AG04449 (cell line): ENCODE data around the gene STEAP1.
A peak's percentile ranks its signal among the peaks of the same experiment; 100 is the strongest.
"Not testable (repeated sequence)": the region's sequence is repeated elsewhere in the genome, so short reads cannot be mapped to it uniquely, and the experiment has no call there.

Source experiments
- CTCF ChIA-PET: fragments of 350-600 bp; formaldehyde crosslinking; extraction: SDS; loops from one replicate; lab custom pipeline; 2021; ENCODE audit warnings: antibody characterized with exemption; lab: Yijun Ruan, JAX
- POLR2A ChIA-PET: fragments of 400-600, 350-600 bp; formaldehyde crosslinking; extraction: SDS; loops from one replicate; lab custom pipeline; 2020; ENCODE audit warnings: antibody characterized with exemption, inconsistent platforms; lab: Yijun Ruan, JAX
- DNase-seq: peaks from one replicate; pipeline ENCODE4 v3.0.0-alpha.2; 2010; ENCODE audit warnings: low read depth, low spot score
- H3K4me3 ChIP-seq: 2 replicates; pipeline ENCODE4 v1.5.1; 2011; ENCODE audit warnings: low read depth, mild to moderate bottlenecking, control low read depth, low read length
- TF ChIP-seq, protein P1 (sequence below): IDR thresholded peaks from one replicate; pipeline ENCODE4 v1.5.1; 2011; ENCODE audit warnings: mild to moderate bottlenecking, moderate library complexity, low read length, control low read depth, inconsistent platforms; ENCODE audit not compliant: insufficient read depth; ENCODE audit errors: missing control alignments

Gene STEAP1

DNA sequence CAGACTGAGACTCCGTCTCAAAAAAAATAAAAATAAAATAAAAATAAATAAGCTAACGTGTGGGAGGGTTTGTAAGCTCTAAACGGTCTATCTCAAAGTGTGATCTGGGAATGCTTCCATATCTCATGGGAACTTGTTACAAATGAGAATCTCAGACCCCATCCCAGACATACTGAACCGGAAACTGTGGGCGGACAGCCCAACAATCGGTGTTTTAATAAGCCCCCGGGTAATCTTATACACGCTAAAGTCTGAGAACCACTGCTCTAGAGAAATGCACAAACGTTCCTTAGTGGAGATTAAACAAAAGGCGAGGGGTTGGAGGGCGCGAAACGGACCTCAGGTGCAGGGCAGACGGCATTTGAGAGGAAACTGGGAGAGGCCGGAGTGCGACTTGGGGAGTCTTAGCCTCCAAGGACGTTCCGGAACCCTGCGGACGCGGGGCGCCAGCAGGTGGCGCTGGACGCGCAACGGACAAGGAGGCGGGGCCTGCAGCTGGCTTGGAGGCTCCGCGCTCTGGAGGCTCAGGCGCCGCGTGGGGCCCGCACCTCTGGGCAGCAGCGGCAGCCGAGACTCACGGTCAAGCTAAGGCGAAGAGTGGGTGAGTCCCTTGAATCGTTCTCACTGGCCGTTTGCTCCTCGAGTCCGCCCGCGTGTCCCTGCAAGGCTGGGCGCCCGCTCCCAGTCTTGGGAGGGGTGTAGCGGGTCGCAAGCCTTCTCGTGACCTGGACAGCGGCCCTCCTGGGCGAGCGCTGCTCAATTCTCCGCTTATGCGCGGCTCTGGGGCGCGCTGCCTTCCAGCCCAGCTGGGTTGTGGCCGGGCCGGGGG, at the start of gene STEAP1:
Gene STEAP1 (plus strand): TSS at position 527 of the 829 bp plus-strand sequence. CDS start 5,320 bp downstream, outside the sequence.
- TF ChIP-seq, protein P1, sequence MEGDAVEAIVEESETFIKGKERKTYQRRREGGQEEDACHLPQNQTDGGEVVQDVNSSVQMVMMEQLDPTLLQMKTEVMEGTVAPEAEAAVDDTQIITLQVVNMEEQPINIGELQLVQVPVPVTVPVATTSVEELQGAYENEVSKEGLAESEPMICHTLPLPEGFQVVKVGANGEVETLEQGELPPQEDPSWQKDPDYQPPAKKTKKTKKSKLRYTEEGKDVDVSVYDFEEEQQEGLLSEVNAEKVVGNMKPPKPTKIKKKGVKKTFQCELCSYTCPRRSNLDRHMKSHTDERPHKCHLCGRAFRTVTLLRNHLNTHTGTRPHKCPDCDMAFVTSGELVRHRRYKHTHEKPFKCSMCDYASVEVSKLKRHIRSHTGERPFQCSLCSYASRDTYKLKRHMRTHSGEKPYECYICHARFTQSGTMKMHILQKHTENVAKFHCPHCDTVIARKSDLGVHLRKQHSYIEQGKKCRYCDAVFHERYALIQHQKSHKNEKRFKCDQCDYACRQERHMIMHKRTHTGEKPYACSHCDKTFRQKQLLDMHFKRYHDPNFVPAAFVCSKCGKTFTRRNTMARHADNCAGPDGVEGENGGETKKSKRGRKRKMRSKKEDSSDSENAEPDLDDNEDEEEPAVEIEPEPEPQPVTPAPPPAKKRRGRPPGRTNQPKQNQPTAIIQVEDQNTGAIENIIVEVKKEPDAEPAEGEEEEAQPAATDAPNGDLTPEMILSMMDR: peak; percentile 86
- not testable (repeated sequence) for DNase-seq
- ChIA-PET CTCF (interaction anchor here (0.8 to 4.7 kb wide), 37 partner anchors 11 to 477 kb away, joined by 3 to 97 read pairs (median 5); partner anchors contain the start of gene STEAP2), POLR2A (interaction anchor here (0.8 to 1.7 kb wide), 2 partner anchors 39 to 57 kb away, joined by 4 to 5 read pairs; partner anchors contain the start of gene STEAP2)
- H3K4me3 ChIP-seq: peak within 1 kb of the TSS; percentile 64

DNA sequence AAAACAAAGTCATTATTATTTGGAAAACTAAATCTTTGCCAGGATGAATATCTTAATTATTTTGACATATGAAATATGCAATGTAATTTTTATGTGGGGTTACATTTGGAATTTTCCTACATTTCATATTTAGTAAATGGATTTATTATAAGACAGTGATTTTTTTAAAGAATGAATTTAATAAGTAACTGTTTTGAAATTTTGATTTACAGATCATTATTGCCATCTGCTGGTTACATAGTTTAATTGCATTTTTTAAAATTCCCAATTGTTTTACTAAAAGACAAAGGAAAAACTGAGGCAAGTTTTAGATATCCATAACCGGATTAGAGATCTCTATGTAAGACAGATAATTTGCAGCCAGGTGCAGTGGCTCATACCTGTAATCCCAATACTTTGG, 39.3 kb upstream of the STEAP1 start:
- POLR2A ChIA-PET, H3K4me3 ChIP-seq, DNase-seq, CTCF ChIA-PET: not testable (repeated sequence)

DNA sequence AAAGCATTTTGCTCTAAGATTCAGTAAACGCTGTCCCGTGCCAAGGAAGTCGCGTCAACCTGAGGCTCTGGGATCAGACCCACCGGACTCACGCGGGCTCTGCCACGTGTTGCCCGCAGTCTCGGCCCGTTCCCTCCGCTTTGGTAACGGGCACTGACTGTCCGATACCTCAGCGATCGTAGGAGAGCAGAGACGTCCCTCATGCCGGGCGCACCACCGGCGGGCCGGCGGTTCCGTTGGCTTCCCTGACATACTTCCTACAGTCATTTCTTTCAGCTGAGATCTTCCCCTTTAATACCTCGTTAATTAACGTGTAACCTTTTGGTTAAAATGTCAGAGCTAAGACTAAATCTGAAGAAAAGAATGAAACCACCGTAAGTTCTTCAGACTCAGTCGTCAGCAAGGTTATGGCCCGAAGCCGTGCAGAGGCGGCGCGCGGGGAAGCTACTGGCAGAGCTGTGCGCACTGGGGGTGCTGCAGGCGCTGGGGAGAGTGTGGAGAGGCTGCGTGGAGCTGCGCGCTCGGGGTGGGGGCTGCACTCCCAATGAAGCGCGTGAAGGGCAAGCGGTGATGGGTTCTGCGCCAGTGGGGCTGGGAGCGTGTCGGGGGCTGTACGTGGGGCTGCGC, 35.6 kb upstream of the STEAP1 start:
- CTCF ChIA-PET: interaction anchor here (0.7 kb wide), 1 partner anchor 1875 kb away, joined by 3 read pairs; no protein-coding TSS in a partner anchor
- peak overlapping the region; percentile 46 for H3K4me3 ChIP-seq
- POLR2A ChIA-PET, DNase-seq: not testable (repeated sequence)

DNA sequence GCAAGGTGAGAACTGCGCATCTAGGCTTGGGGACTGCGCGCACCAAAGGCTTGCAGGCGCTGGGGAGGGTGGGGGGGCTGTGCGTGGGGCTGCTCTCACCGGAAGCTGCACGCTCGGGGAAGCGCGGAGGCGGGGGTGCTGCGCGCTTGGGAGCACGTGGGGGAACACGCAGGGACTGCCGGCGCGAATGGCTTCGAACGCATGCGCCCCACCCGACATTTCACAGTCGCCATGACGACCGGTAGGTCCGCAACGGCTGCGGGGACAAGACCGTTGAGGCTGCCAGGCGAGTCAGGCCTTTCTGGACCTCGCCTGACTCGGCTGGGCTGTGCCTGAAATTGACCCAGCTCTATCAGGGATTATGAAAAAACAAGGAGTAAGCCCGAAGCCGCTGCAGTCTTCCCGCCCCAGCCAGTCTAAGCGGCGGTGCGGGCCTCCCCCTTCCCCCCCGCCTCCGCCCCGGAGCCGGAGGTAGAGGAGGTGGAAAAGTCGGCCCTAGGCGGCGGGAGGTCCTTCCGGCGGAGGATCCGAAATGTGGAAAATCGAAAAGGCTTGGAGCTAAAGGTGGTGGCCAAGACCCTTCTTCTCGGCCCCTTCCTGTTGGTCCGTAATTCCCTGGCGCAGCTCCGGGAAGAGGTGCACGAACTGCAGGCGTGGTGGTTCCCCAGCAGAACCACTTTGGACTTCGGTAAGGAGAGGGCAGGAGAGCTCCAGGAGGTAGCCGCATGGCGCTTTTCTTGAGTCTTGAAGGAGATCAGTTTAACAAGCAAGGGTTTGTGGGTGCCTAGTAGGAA, 34.9 kb upstream of the STEAP1 start:
- DNase-seq: no peak
- CTCF ChIA-PET: interaction anchor here (0.7 kb wide), 1 partner anchor 1876 kb away, joined by 3 read pairs; no protein-coding TSS in a partner anchor
- POLR2A ChIA-PET: no interaction called here
- TF ChIP-seq, protein P1: no peak
- H3K4me3 ChIP-seq: peak overlapping the region; percentile 46

DNA sequence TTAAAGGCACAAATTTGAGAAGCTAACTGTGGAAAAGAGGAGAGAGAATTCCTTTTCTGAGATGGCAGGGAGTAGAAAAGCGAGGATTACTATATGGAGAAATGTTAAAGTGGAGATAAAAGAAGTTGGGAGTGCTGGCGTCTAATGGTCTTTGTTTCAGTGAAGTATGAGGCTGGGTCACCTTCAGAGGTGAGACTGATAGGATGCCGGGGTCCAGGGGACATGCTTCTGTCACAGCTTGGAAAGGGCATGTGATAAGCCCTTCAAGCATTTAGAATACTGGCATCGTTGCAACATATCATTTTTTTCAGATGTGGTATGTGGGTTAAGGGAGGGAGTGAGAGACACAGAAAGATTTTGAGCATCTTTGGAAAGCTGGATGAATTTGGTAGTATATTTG, 34.1 kb upstream of the STEAP1 start:
- CTCF ChIA-PET, POLR2A ChIA-PET, DNase-seq, H3K4me3 ChIP-seq: not testable (repeated sequence)

DNA sequence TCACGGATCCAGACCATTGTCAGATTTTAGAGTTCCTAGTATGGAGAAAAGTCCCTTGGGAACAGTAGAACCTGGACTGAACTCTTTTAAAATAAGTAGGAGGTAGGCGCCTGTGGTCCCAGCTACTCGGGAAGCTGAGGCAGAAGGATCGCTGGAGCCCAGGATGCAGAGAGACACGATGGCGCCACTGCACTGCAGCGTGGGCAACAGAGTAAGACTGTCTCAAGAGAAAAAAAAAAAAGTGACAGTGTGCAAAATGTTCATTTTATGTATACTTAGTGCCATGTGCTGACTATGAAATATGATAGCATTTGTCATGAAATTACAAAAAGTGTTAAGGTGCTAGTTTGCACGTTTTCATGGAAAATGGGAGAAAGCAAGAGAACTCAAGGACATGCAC, 22.5 kb upstream of the STEAP1 start:
- POLR2A ChIA-PET, H3K4me3 ChIP-seq, DNase-seq, CTCF ChIA-PET: not testable (repeated sequence)

DNA sequence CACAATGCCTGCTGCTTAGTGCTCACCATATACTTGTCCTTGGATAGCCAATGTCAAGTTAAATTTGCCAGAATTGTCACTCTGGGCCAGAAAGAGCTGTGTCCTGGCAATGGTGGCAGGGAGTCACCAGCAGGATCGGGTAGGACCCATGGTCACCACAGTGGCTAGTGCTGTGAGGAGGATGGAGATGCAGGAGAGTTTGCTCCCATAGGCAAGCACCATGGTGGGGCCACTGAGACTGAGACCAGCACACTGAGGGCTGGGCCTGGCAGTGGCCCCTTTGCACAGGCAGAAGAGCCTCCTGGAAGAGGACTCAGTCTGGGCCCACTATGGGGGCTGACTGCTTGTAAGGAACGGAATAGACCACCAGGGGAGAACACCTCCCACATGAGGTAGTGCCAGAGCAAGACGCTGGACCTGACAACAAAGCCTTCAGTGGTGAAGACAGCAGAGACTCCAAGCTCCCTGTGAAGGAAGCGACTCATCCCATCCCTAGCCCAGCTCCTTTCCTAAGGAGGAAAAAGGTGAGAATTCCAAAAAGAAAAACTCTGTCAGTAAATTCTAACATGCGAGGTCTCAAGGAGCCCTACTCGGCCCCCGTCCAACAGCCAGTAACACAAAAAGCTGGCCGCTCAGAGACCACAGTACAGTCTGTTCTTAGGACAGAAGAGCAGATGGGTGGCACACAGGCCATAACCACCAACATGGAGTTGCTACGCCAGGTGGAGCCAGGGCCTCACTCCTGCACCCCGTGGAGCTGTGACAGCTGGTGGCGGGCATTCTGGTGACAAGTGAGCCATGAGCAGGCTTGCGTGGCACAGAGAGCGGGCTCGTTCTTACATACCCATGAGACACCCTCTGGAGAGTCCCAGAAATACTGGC, 6.9 kb upstream of the STEAP1 start:
- H3K4me3 ChIP-seq, DNase-seq, POLR2A ChIA-PET, CTCF ChIA-PET: not testable (repeated sequence)

DNA sequence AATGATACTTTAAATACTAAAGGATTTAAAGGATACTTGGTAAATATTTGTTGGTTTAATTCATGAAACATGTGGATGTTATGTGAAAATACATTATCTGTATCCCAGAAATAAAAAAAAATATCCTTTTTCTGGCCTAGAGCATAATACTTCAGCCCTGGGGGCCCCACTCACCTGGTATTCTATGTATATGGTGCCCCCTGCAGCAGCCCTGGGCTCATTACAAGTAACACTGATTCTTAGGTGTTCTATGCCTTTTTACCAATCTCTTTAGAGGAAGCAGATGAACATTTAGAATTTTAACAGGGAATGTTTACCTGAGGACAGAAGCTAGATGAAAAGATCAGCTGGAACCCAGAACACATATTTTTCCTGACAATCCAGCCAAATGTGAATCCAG, 4.8 kb upstream of the STEAP1 start:
- DNase-seq, POLR2A ChIA-PET, H3K4me3 ChIP-seq: not testable (repeated sequence)
- CTCF ChIA-PET: interaction anchor here (1.3 to 1.4 kb wide), 2 partner anchors 111 to 114 kb away, joined by 3 to 4 read pairs; no protein-coding TSS in a partner anchor
- TF ChIP-seq, protein P1: peak; percentile 31

DNA sequence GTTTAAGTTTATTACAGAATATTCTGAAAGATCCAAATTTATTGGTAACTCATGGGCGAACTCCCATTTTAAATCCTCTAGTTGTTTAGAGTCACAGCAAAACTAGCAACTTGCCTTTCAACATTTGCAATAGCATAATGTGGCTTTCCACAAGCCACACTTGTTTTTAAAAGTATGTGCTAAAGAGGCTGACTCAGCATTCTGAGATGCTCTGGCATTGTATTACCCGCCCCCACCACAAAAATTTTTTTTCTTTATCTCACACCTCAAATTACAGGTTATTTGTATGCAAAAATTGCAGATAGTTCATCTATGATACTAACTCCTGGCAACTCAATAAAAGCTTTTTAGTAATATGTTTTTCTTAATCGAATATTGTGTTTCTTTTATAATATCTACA, 2.4 kb upstream of the STEAP1 start:
- CTCF ChIA-PET: interaction anchor here (0.8 to 4.7 kb wide), 13 partner anchors 14 to 1911 kb away, joined by 3 to 97 read pairs (median 4); partner anchors contain the start of genes CFAP69, CLDN12 and STEAP2
- DNase-seq, H3K4me3 ChIP-seq, POLR2A ChIA-PET: not testable (repeated sequence)
